ENCODE results near the gene HYDIN.

Gene HYDIN

GRCh38 chr16:70765491-70765890, 465.0 kb downstream of the HYDIN start:
- no peak for TF ChIP-seq CTCF (IDR thresholded peaks at IDR 0.05; ENCODE audit: control extremely low read depth, extremely low read depth, low read depth, missing control alignments)
- ChIA-PET POLR2A (interaction anchor here (1.0 kb wide), 1 partner anchor 27 kb away, joined by 7 read pairs; no protein-coding TSS in a partner anchor), CTCF (interaction anchor here (1.2 to 1.7 kb wide), 3 partner anchors 13 to 86 kb away, joined by 4 to 5 read pairs (median 4); no protein-coding TSS in a partner anchor)
- DNase-seq (ENCODE audit: extremely low spot score), result no peak

- DNase-seq (ENCODE audit: extremely low spot score), result no peak
- ChIA-PET POLR2A (no interaction called here), CTCF (interaction anchor here (1.2 to 1.6 kb wide), 2 partner anchors 25 to 86 kb away, joined by 4 to 5 read pairs; no protein-coding TSS in a partner anchor)
- TF ChIP-seq CTCF (IDR thresholded peaks at IDR 0.05; ENCODE audit: control extremely low read depth, extremely low read depth, low read depth, missing control alignments), result no peak
These were observed 465.9 kb downstream of the HYDIN start for GRCh38 chr16:70764632-70765031.

GRCh38 chr16:70760221-70760620, 470.3 kb downstream of the HYDIN start:
- no peak for DNase-seq (ENCODE audit: extremely low spot score)
- POLR2A ChIA-PET, result no interaction called here
- TF ChIP-seq CTCF (IDR thresholded peaks at IDR 0.05; ENCODE audit: control extremely low read depth, extremely low read depth, low read depth, missing control alignments), result no peak
- CTCF ChIA-PET, result interaction anchor here (0.9 to 6.3 kb wide), 4 partner anchors 9 to 80 kb away, joined by 3 to 66 read pairs (median 3); no protein-coding TSS in a partner anchor

- no peak for TF ChIP-seq CTCF (IDR thresholded peaks at IDR 0.05; ENCODE audit: control extremely low read depth, extremely low read depth, low read depth, missing control alignments)
- DNase-seq (ENCODE audit: extremely low spot score), result no peak
- ChIA-PET POLR2A (no interaction called here), CTCF (interaction anchor here (0.9 to 6.3 kb wide), 4 partner anchors 10 to 79 kb away, joined by 3 to 66 read pairs (median 3); no protein-coding TSS in a partner anchor)
These were observed 470.9 kb downstream of the HYDIN start for GRCh38 chr16:70759666-70760065.

- no peak for TF ChIP-seq CTCF (IDR thresholded peaks at IDR 0.05; ENCODE audit: control extremely low read depth, extremely low read depth, low read depth, missing control alignments)
- ChIA-PET CTCF (interaction anchor here (1.6 to 6.3 kb wide), 2 partner anchors 11 to 16 kb away, joined by 5 to 66 read pairs; no protein-coding TSS in a partner anchor), POLR2A (no interaction called here)
These were observed 471.7 kb downstream of the HYDIN start for GRCh38 chr16:70758786-70759185.

More at GRCh38 chr16:70758786-70759185, 471.7 kb downstream of the HYDIN start:
- DNase-seq (ENCODE audit: extremely low spot score), result no peak
